Hepatocyte (in vitro differentiated cells): ENCODE data around the gene C3orf20. TPM values are rescaled to one million over a fixed set of nuclear protein-coding genes. Genes with fewer than 3 reads are reported as not detected.

ENCODE experiments used
- DNase-seq: peaks from one replicate; pipeline ENCODE4 v3.0.0-alpha.2; 2016; ENCODE audit warnings: low spot score
- H2AFZ ChIP-seq: fragments of 200-600 bp; sonication (generic); 2 replicates; pipeline ENCODE4 v1.6.0; 2016; ENCODE audit warnings: antibody characterized with exemption, mild to moderate bottlenecking
- H3K27ac ChIP-seq: fragments of 200-600 bp; sonication (generic); 2 replicates; pipeline ENCODE4 v1.5.1; 2016; ENCODE audit warnings: mild to moderate bottlenecking
- H3K27me3 ChIP-seq: fragments of 200-600 bp; sonication (generic); 2 replicates; pipeline ENCODE4 v1.6.1; 2016
- H3K36me3 ChIP-seq: fragments of 200-600 bp; sonication (generic); replicated peaks from 2 replicates; pipeline ENCODE4 v1.5.1; 2016; ENCODE audit warnings: low read depth; ENCODE audit not compliant: insufficient read depth
- H3K4me1 ChIP-seq: fragments of 200-600 bp; sonication (generic); 2 replicates; pipeline ENCODE4 v1.5.1; 2016; ENCODE audit warnings: mild to moderate bottlenecking, moderate library complexity; ENCODE audit not compliant: insufficient read depth
- H3K4me2 ChIP-seq: fragments of 200-600 bp; sonication (generic); 2 replicates; pipeline ENCODE4 v1.6.0; 2016
- H3K4me3 ChIP-seq: fragments of 200-600 bp; sonication (generic); 2 replicates; pipeline ENCODE4 v1.5.1; 2016; ENCODE audit warnings: mild to moderate bottlenecking
- H3K79me2 ChIP-seq: fragments of 200-600 bp; sonication (generic); 2 replicates; pipeline ENCODE4 v1.6.0; 2017; ENCODE audit warnings: mild to moderate bottlenecking
- H3K9me2 ChIP-seq: fragments of 200-600 bp; sonication (generic); replicated peaks from 2 replicates; pipeline ENCODE4 v1.6.0; 2017; ENCODE audit warnings: mild to moderate bottlenecking; ENCODE audit not compliant: insufficient read depth
- H3K9me3 ChIP-seq: fragments of 200-600 bp; sonication (generic); 2 replicates; pipeline ENCODE4 v1.5.1; 2016; ENCODE audit warnings: low read depth, mild to moderate bottlenecking
- H4K20me1 ChIP-seq: fragments of 200-600 bp; sonication (generic); 2 replicates; pipeline ENCODE4 v1.6.0; 2016; ENCODE audit warnings: mild to moderate bottlenecking; ENCODE audit not compliant: insufficient read depth, poor library complexity, severe bottlenecking
- CTCF ChIP-seq: fragments of 200-600 bp; sonication (generic); IDR thresholded peaks from 2 replicates; pipeline ENCODE4 v1.5.1; 2016; ENCODE audit warnings: antibody characterized with exemption, mild to moderate bottlenecking; ENCODE audit not compliant: poor library complexity
- EZH2 ChIP-seq: fragments of 200-600 bp; sonication (generic); IDR thresholded peaks from 2 replicates; pipeline ENCODE4 v1.6.1; 2016; ENCODE audit warnings: antibody characterized with exemption, mild to moderate bottlenecking, borderline replicate concordance
- EZH2phosphoT487 ChIP-seq: fragments of 200-600 bp; sonication (generic); IDR thresholded peaks from one replicate; pipeline ENCODE4 v1.6.1; 2018; ENCODE audit warnings: antibody characterized with exemption, mild to moderate bottlenecking, low read depth, moderate library complexity; ENCODE audit not compliant: unreplicated experiment, severe bottlenecking
- WGBS: methylation state at CpG from one replicate; pipeline ENCODE4 v1.1.6; 2016; ENCODE audit warnings: low lambda C conversion rate; ENCODE audit errors: missing lambda C conversion rate; 5-methylcytosine and 5-hydroxymethylcytosine counted together
- polyA plus RNA-seq: library from polyadenylated mRNA; unstranded; fragments of >200 nt; fragmentation: Nextera tagmentation; extraction: Ambion mirVana; gene quantifications from 2 replicates; pipeline ENCODE4 v1.2.1, GENCODE V29; 2016
- total RNA-seq: library from RNA; depleted of rRNA; stranded (reverse); fragments of >200 nt; gene quantifications from 2 replicates; pipeline ENCODE4 v1.2.3, GENCODE V29; 2014

The C3orf20 gene
- total and polyA plus RNA-seq, 2 experiments from 2014 or later: 0.07 TPM; not detected in 1

- Histone ChIP-seq H3K36me3 (no peaks in the 10 kb centered on the region), H3K9me2 (no peaks in the 10 kb centered on the region), H3K4me3 (no peak overlapping the region), H3K79me2 (no peaks in the 10 kb centered on the region), H3K27ac (no peak overlapping the region), H3K27me3 (no peaks in the 10 kb centered on the region), H3K4me2 (no peak overlapping the region), H3K9me3 (no peaks in the 10 kb centered on the region), H2AFZ (no peak overlapping the region), H3K4me1 (peaks cover 2% of the 10 kb centered on the region), H4K20me1 (no peaks in the 10 kb centered on the region)
- WGBS: 51% methylated on average over 4 of the region's 4 CpGs
- no peak for DNase-seq
- no peak for TF ChIP-seq EZH2phosphoT487
- no peak for TF ChIP-seq EZH2
- no peak for TF ChIP-seq CTCF
Measured at GRCh38 chr3:14632442-14632930, 42.5 kb upstream of the C3orf20 start.

GRCh38 chr3:14633417-14633816 lies 41.5 kb upstream of the C3orf20 start:
- no peaks in the 10 kb centered on the region for H3K36me3 ChIP-seq
- H3K79me2 ChIP-seq: no peaks in the 10 kb centered on the region
- H3K9me2 ChIP-seq: no peaks in the 10 kb centered on the region
- no peaks in the 10 kb centered on the region for H3K27me3 ChIP-seq
- H3K4me1 ChIP-seq: peaks cover 2% of the 10 kb centered on the region
- H3K27ac ChIP-seq: no peak overlapping the region
- no peak for DNase-seq
- H4K20me1 ChIP-seq: no peaks in the 10 kb centered on the region
- no peak overlapping the region for H3K4me2 ChIP-seq
- H2AFZ ChIP-seq: no peak overlapping the region
- TF ChIP-seq EZH2: no peak
- TF ChIP-seq EZH2phosphoT487: no peak
- no peak for TF ChIP-seq CTCF
- WGBS: 88% methylated on average over 6 of the region's 6 CpGs
- H3K4me3 ChIP-seq: no peak overlapping the region
- no peaks in the 10 kb centered on the region for H3K9me3 ChIP-seq

GRCh38 chr3:14633819-14634424 lies 41.0 kb upstream of the C3orf20 start:
- H3K4me1 ChIP-seq: peaks cover 2% of the 10 kb centered on the region
- H2AFZ ChIP-seq: no peak overlapping the region
- no peaks in the 10 kb centered on the region for H3K27me3 ChIP-seq
- no peaks in the 10 kb centered on the region for H3K9me3 ChIP-seq
- H3K27ac ChIP-seq: no peak overlapping the region
- H3K36me3 ChIP-seq: no peaks in the 10 kb centered on the region
- H3K79me2 ChIP-seq: no peaks in the 10 kb centered on the region
- peak; percentile 72 for TF ChIP-seq CTCF
- no peak for TF ChIP-seq EZH2phosphoT487
- no peak overlapping the region for H3K4me2 ChIP-seq
- peak; percentile 79 for DNase-seq
- no peaks in the 10 kb centered on the region for H3K9me2 ChIP-seq
- H4K20me1 ChIP-seq: no peaks in the 10 kb centered on the region
- no peak overlapping the region for H3K4me3 ChIP-seq
- 35% methylated on average over 8 of the region's 8 CpGs for WGBS
